ENCODE data around the gene NSL1.
A peak's percentile ranks its signal among the peaks of the same experiment; 100 is the strongest.

NSL1 gene

GRCh38 chr1:212752934-212753497 is 38.6 kb downstream of the NSL1 start:
- Histone ChIP-seq H3K4me2 (ENCODE audit: low read length) (peak overlapping the region; percentile 36), H3K36me3 (ENCODE audit: control insufficient read depth, insufficient read depth, low read length) (no peaks in the 10 kb centered on the region), H3K9me3 (ENCODE audit: control insufficient read depth, low read length) (no peaks in the 10 kb centered on the region), H3K4me3 (ENCODE audit: low read depth, low read length) (no peak overlapping the region), H3K9ac (no peak overlapping the region), H3K27ac (no peak overlapping the region), H3K27me3 (ENCODE audit: control insufficient read depth, insufficient read depth, low read length) (no peaks in the 10 kb centered on the region), H3K79me2 (no peaks in the 10 kb centered on the region), H2AFZ (no peak overlapping the region), H3K4me1 (no peaks in the 10 kb centered on the region)
- TF ChIP-seq, protein P1, sequence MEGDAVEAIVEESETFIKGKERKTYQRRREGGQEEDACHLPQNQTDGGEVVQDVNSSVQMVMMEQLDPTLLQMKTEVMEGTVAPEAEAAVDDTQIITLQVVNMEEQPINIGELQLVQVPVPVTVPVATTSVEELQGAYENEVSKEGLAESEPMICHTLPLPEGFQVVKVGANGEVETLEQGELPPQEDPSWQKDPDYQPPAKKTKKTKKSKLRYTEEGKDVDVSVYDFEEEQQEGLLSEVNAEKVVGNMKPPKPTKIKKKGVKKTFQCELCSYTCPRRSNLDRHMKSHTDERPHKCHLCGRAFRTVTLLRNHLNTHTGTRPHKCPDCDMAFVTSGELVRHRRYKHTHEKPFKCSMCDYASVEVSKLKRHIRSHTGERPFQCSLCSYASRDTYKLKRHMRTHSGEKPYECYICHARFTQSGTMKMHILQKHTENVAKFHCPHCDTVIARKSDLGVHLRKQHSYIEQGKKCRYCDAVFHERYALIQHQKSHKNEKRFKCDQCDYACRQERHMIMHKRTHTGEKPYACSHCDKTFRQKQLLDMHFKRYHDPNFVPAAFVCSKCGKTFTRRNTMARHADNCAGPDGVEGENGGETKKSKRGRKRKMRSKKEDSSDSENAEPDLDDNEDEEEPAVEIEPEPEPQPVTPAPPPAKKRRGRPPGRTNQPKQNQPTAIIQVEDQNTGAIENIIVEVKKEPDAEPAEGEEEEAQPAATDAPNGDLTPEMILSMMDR (IDR thresholded peaks at IDR 0.05), result no peak

DNA sequence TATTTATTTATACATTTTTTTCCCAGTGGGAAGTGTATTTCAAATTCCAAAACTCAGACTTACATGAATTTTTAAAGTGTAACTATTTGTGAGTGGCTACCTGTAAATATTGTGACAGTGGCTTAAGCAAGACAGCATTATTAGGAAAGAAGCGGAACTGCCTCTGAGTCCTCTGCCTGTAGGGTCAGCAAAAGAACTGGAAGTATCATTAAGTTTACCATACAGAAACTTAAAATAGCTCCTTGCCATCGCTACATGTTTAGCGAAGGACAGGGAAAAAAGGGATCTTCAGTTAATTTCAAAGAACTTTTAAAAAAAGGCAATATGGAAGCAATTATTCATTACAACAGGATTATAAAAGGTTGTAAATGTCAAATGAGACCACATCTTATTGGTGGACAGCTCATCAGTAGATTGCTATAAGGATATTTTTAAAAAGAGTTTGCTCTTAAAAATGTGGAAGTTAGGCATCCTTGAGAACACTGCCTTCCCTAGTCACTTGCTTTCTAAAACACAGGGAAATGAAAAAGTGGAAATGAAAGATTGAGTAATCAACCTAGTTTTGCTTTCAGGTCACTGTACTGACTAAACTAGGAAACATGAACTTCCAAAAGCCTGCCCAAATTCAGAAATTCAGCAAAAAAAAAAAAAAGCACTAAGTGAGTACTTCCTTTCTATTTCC is 39.2 kb downstream of the NSL1 start:
- no peak overlapping the region for H3K4me2 ChIP-seq (ENCODE audit: low read length)
- H3K79me2 ChIP-seq, result no peaks in the 10 kb centered on the region
- H3K9me3 ChIP-seq (ENCODE audit: control insufficient read depth, low read length), result no peaks in the 10 kb centered on the region
- H3K27me3 ChIP-seq (ENCODE audit: control insufficient read depth, insufficient read depth, low read length), result no peaks in the 10 kb centered on the region
- no peaks in the 10 kb centered on the region for H3K36me3 ChIP-seq (ENCODE audit: control insufficient read depth, insufficient read depth, low read length)
- no peak overlapping the region for H2AFZ ChIP-seq
- H3K4me3 ChIP-seq (ENCODE audit: low read depth, low read length), result no peak overlapping the region
- TF ChIP-seq, protein P1 (IDR thresholded peaks at IDR 0.05), result no peak
- no peak overlapping the region for H3K9ac ChIP-seq
- no peaks in the 10 kb centered on the region for H3K4me1 ChIP-seq
- no peak overlapping the region for H3K27ac ChIP-seq

DNA sequence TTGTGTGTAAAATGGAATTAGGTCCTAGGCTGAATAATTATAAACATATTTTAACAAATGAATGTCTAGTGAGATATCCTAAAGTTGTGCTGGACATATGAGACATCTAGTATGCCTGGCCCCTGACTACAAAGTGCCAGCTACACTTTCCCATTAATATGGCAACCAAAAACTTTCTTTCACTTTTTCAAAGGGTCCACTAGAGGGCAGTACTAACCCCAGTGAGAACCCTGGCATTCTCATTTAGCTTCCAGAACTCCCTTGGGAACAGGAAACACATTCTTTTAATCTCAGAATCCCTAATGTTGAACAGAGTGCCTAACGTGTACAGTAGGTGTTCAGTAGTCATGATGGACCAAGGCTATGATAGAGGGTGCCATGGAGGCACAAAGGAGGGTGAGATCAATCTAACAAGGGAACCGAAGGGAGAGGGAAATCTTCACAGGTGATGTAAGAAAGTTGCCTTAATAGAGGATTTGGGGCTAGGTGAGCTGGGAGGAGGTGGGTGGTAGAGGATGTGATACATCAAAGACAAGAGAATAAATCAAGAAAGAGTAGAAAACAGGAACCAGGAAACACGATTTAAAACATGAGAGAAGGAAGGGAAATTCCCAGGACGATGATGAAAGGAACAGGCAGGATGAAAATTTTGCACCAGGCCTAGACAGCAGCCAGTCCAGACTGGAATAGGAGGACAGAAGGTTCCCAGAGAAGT is 41.6 kb downstream of the NSL1 start:
- H3K27ac ChIP-seq, result no peak overlapping the region

DNA sequence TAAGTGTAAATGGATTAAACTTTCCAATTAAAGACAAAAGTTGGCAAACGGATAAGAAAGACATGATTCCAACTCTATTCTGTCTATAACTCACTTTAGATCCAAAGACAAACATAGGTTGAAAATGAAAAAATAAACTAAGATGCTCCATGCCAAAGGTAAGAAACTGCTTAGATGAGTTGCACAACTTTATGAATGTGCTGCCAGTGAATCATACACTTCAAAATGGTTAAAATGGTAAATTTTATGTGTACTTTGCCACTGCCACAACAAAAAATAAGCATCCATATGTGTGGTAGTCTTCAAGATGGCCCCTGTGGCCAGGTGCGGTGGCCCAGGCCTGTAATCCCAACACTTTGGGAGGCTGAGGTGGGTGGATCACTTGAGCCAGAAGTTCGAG is 45.0 kb downstream of the NSL1 start:
- Histone ChIP-seq H3K9me3 (ENCODE audit: control insufficient read depth, low read length) (no peaks in the 10 kb centered on the region), H3K4me1 (no peaks in the 10 kb centered on the region), H3K27me3 (ENCODE audit: control insufficient read depth, insufficient read depth, low read length) (no peaks in the 10 kb centered on the region), H3K9ac (no peak overlapping the region), H3K4me2 (ENCODE audit: low read length) (no peak overlapping the region), H3K27ac (no peak overlapping the region), H3K36me3 (ENCODE audit: control insufficient read depth, insufficient read depth, low read length) (no peaks in the 10 kb centered on the region), H2AFZ (no peak overlapping the region), H3K79me2 (no peaks in the 10 kb centered on the region), H3K4me3 (ENCODE audit: low read depth, low read length) (no peak overlapping the region)
- TF ChIP-seq, protein P1 (IDR thresholded peaks at IDR 0.05), result no peak

More for the DNA sequence above, 41.6 kb downstream of the NSL1 start:
- H3K9ac ChIP-seq, result no peak overlapping the region
- TF ChIP-seq, protein P1 (IDR thresholded peaks at IDR 0.05), result peak; percentile 64
- no peaks in the 10 kb centered on the region for H3K27me3 ChIP-seq (ENCODE audit: control insufficient read depth, insufficient read depth, low read length)
- no peaks in the 10 kb centered on the region for H3K36me3 ChIP-seq (ENCODE audit: control insufficient read depth, insufficient read depth, low read length)
- no peak overlapping the region for H2AFZ ChIP-seq
- H3K4me2 ChIP-seq (ENCODE audit: low read length), result no peak overlapping the region
- no peaks in the 10 kb centered on the region for H3K4me1 ChIP-seq
- H3K79me2 ChIP-seq, result no peaks in the 10 kb centered on the region
- H3K9me3 ChIP-seq (ENCODE audit: control insufficient read depth, low read length), result no peaks in the 10 kb centered on the region
- H3K4me3 ChIP-seq (ENCODE audit: low read depth, low read length), result no peak overlapping the region
